NT2/D1 (cell line): ENCODE data around the gene DSTN.

Experiments used
- SUZ12 ChIP-seq: IDR thresholded peaks from 2 replicates; pipeline ENCODE4 v1.6.1; 2011; ENCODE audit not compliant: insufficient read length, insufficient read depth; ENCODE audit errors: extremely low read depth
- YY1 ChIP-seq: IDR thresholded peaks from 2 replicates; pipeline ENCODE4 v1.6.1; 2011; ENCODE audit not compliant: insufficient read length, insufficient read depth
- ZNF274 ChIP-seq: IDR thresholded peaks from 2 replicates; pipeline ENCODE4 v1.6.1; 2011; ENCODE audit warnings: mild to moderate bottlenecking, low read depth, low read length

- TF ChIP-seq YY1 (no peak), ZNF274 (no peak), SUZ12 (no peak)
Observed at GRCh38 chr20:17541596-17541995, 28.3 kb upstream of the DSTN start.
